ENCODE measurements around the gene RBM26. TPM values are rescaled to one million over a fixed set of nuclear protein-coding genes. Genes with fewer than 3 reads are reported as not detected.
A peak's percentile ranks its signal among the peaks of the same experiment; 100 is the strongest.

The RBM26 gene
- total RNA-seq, 1 donor: 50.5 TPM

GRCh38 chr13:79439275-79439674 is 33.2 kb upstream of the RBM26 start:
- DNase-seq (ENCODE audit: low read depth): no peak
- TF ChIP-seq CTCF (IDR thresholded peaks at IDR 0.05; ENCODE audit: insufficient read depth, low read depth, low read length): no peak
- H3K4me3 ChIP-seq (ENCODE audit: low read depth, low read length): no peak overlapping the region

DNA sequence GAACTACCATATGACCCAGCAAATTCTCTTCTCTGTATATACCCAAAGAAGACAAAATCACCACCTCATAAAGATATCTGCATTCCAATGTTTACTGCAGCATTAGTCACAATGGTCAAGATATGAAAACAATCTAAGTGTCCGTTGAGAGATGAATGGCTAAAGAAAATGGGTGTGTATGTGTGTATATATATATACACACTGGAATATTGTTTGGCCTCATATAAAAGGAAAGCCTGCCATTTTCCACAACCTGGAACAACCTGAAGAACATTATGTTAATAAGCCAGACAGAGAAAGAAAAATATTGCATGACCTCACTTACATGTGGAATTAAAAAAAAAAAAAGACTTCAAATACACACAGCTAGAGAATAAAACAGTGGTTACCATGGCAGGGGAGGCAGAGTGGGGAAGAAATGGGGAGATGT is 29.5 kb upstream of the RBM26 start:
- DNase-seq (ENCODE audit: low read depth): peak; percentile 80
- H3K4me3 ChIP-seq (ENCODE audit: low read depth, low read length): no peak overlapping the region
- no peak for TF ChIP-seq CTCF (IDR thresholded peaks at IDR 0.05; ENCODE audit: insufficient read depth, low read depth, low read length)

DNA sequence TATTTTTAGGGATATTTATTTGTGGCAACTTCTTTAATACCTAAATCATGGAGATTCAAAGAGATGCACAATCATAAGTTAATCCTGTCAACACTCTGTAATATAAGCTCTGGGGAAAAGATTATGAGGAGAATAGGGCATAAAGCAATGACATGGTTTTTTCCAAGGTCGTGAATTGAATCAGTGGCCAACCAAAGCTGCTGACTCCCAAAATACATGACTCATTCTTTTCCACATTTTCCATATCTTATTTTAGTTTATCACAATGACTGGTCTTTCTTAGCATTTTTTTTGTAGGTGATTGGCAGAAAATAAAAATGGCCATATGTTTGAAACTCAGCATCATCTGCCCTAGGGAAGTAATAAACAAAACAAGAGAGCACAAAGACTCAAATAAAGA is 28.5 kb upstream of the RBM26 start:
- peak; percentile 76 for DNase-seq (ENCODE audit: low read depth)
- no peak for TF ChIP-seq CTCF (IDR thresholded peaks at IDR 0.05; ENCODE audit: insufficient read depth, low read depth, low read length)

GRCh38 chr13:79432992-79433391 is 26.9 kb upstream of the RBM26 start:
- no peak for TF ChIP-seq CTCF (IDR thresholded peaks at IDR 0.05; ENCODE audit: insufficient read depth, low read depth, low read length)
- no peak overlapping the region for H3K4me3 ChIP-seq (ENCODE audit: low read depth, low read length)
- no peak for DNase-seq (ENCODE audit: low read depth)

More for the DNA sequence above, 28.5 kb upstream of the RBM26 start:
- no peak overlapping the region for H3K4me3 ChIP-seq (ENCODE audit: low read depth, low read length)

DNA sequence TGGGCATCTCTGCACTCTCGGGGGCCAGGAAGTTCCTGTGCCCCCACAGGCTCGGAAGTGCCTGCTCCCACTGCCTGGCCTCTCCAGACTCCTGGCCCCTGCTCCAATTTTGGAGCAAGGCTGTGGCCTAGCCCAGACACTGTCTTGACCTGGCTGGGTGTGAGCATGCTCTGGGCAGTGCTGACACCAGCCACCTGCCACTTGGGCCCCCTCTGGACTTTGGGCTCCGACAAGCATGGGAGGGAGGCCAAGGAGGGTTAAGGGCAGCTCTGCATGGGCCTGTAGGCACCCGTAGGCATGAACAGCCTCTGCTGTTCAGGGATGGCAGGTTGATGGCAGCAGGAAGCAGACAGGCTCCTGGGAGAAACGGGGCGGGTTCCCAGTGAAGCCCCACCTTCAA is 26.0 kb upstream of the RBM26 start:
- no peak for DNase-seq (ENCODE audit: low read depth)
- TF ChIP-seq CTCF (IDR thresholded peaks at IDR 0.05; ENCODE audit: insufficient read depth, low read depth, low read length): no peak
- H3K4me3 ChIP-seq (ENCODE audit: low read depth, low read length): no peak overlapping the region

DNA sequence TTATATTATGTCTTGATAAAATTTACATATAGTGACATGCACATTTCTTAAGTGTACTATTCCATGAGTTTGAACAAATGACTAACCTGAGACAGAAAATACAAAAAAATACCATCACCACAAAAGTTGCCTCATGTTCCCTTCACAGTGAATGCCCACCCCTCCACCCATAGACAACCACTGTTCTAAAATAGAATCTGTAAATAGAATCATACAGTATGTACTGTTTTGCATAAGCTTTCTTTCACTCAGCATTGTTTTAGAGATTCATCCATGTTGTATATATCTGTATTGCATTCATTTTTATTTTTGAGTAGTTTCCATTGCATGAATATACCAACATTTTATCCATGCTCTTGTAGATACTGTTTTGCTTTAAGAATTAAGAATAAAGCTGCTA is 23.3 kb upstream of the RBM26 start:
- no peak for DNase-seq (ENCODE audit: low read depth)
- no peak for TF ChIP-seq CTCF (IDR thresholded peaks at IDR 0.05; ENCODE audit: insufficient read depth, low read depth, low read length)
- no peak overlapping the region for H3K4me3 ChIP-seq (ENCODE audit: low read depth, low read length)

- no peak for TF ChIP-seq CTCF (IDR thresholded peaks at IDR 0.05; ENCODE audit: insufficient read depth, low read depth, low read length)
- no peak overlapping the region for H3K4me3 ChIP-seq (ENCODE audit: low read depth, low read length)
- DNase-seq (ENCODE audit: low read depth): no peak
Measured at GRCh38 chr13:79427883-79428282, 21.8 kb upstream of the RBM26 start.

Data from fibroblast of villous mesenchyme (primary cell).